Esophagus muscularis mucosa (tissue), 4 donors: Measurements from ENCODE around the gene THADA. TPM values are rescaled to one million over a fixed set of nuclear protein-coding genes. Genes with fewer than 3 reads are reported as not detected.

Experiments used
- DNase-seq: peaks from one replicate; pipeline ENCODE4 v3.0.0-alpha.2; 2017; ENCODE audit errors: extremely low spot score
- H3K27ac ChIP-seq, 4 donors: fragments of 200-600 bp; sonication (generic); replicated peaks in 1 of 4; 1 replicate in 3 of 4; 2 replicates in 1 of 4; pipeline ENCODE4 v1.5.1; 2016 to 2019; ENCODE audit warnings: mild to moderate bottlenecking in 1 of 4
- H3K27me3 ChIP-seq, 4 donors: fragments of 200-600 bp; sonication (generic); one replicate each; pipeline versions ENCODE4 v1.5.1 to v1.6.0; 2016 to 2019
- H3K36me3 ChIP-seq, 4 donors: fragments of 200-600 bp; sonication (generic); one replicate each; pipeline ENCODE4 v1.5.1; 2016 to 2019
- H3K4me1 ChIP-seq, 4 donors: fragments of 200-600 bp; sonication (generic); one replicate each; pipeline ENCODE4 v1.5.1; 2016 to 2019
- H3K4me3 ChIP-seq, 4 donors: fragments of 200-600 bp; sonication (generic); 1 replicate in 2 of 4; 2 replicates in 2 of 4; pipeline ENCODE4 v1.5.1; 2016 to 2019; ENCODE audit warnings: mild to moderate bottlenecking in 4 of 4, moderate library complexity in 1 of 4
- H3K9me3 ChIP-seq, 4 donors: fragments of 200-600 bp; sonication (generic); 1 replicate in 3 of 4; 2 replicates in 1 of 4; pipeline ENCODE4 v1.5.1; 2016 to 2019
- EP300 ChIP-seq: sonication (generic); formaldehyde crosslinking; IDR thresholded peaks from one replicate; pipeline ENCODE4 v1.6.1; 2017; ENCODE audit warnings: antibody characterized with exemption
- POLR2A ChIP-seq: fragments of 450-650 bp; IDR thresholded peaks from one replicate; pipeline ENCODE4 v1.6.1; 2017; ENCODE audit warnings: antibody characterized with exemption, moderate library complexity, mild to moderate bottlenecking, low read depth
- POLR2AphosphoS5 ChIP-seq, 2 donors: sonication (generic); formaldehyde crosslinking; IDR thresholded peaks; one replicate each; pipeline ENCODE4 v1.6.1; 2017; ENCODE audit warnings: antibody characterized with exemption in 2 of 2
- WGBS: methylation state at CpG from one replicate; pipeline ENCODE4 v1.1.5; 2018; 5-methylcytosine and 5-hydroxymethylcytosine counted together
- intact Hi-C: fragments of 100-400 bp; cut with DNase I; formaldehyde crosslinking; loops from one replicate; pipeline ENCODE4 v1.15.1; 2023
- total RNA-seq, 4 donors: library from RNA; depleted of rRNA; stranded (reverse); fragments of >200 nt; gene quantifications; one replicate each; pipeline versions ENCODE4 v1.1.0 to v1.2.1, GENCODE V29; 2016
- TF ChIP-seq, protein P1 (sequence below), 3 experiments: fragments of 200-600 bp in 2 of 3; fragments of 450-650 bp in 1 of 3; sonication (generic) in 2 of 3; IDR thresholded peaks; one replicate each; pipeline ENCODE4 v1.5.1; 2017 to 2019; ENCODE audit warnings: antibody characterized with exemption in 3 of 3, mild to moderate bottlenecking in 2 of 3, moderate library complexity in 1 of 3

The THADA gene
- total RNA-seq, 4 donors from 2014 or later: 17.2 to 28.7 (median 21.3) TPM

DNA sequence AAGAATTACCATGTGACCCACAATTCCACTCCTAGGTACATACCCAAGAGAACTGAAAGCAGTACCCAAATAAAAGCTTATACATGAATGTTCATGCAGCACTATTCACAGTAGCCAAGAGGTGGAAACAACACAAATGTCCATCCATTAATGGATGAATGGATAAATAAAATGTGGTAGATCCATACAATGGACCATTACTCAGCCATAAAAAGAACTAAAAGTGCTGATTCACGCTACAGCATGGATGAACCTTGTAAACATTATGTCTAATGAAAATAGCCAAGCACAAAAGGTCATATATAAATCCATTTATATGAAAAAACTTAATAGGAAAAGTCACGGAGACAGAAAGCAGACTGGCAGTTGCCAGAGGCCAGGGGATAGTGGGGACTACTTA lies 345.8 kb downstream of the THADA start:
- DNase-seq: no peak
- Histone ChIP-seq H3K4me3 (no peak overlapping the region), H3K27me3 (no peaks in the 10 kb centered on the region), H3K9me3 (no peaks in the 10 kb centered on the region), H3K4me1 (peaks cover 10 to 25% (median 21%) of the 10 kb centered on the region in 4 donors), H3K27ac (peak overlapping the region; percentile 84 to 90 (median 87)), H3K36me3 (no peaks in the 10 kb centered on the region)
- intact Hi-C loops: no loop called here
- TF ChIP-seq, protein P1, sequence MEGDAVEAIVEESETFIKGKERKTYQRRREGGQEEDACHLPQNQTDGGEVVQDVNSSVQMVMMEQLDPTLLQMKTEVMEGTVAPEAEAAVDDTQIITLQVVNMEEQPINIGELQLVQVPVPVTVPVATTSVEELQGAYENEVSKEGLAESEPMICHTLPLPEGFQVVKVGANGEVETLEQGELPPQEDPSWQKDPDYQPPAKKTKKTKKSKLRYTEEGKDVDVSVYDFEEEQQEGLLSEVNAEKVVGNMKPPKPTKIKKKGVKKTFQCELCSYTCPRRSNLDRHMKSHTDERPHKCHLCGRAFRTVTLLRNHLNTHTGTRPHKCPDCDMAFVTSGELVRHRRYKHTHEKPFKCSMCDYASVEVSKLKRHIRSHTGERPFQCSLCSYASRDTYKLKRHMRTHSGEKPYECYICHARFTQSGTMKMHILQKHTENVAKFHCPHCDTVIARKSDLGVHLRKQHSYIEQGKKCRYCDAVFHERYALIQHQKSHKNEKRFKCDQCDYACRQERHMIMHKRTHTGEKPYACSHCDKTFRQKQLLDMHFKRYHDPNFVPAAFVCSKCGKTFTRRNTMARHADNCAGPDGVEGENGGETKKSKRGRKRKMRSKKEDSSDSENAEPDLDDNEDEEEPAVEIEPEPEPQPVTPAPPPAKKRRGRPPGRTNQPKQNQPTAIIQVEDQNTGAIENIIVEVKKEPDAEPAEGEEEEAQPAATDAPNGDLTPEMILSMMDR (IDR thresholded peaks at IDR 0.05): no peak
- TF ChIP-seq EP300: no peak
- TF ChIP-seq POLR2AphosphoS5 (IDR thresholded peaks at IDR 0.05): no peak
- no peak for TF ChIP-seq POLR2A
- whole genome bisulfite sequencing: 96% methylated on average over 2 of the region's 2 CpGs

DNA sequence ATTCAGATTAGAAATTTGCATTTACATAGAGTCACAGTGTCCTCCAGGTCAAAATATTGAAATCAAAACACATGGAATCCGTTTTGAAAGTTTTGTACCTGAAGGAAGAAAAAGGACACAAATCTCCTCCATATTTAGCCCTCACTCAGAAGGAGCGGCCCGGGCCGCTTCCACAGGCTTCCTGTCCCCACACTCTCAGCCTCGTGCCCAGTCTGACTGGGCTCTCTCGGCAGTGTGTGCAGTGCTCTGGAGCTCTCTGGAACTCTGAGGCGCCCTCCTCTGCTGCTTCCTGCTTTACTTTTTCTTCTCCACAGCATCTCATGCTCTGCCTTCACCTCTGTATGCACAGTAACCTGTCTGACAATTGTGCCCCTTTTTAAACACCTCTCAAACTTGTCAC lies 347.2 kb downstream of the THADA start:
- no peaks in the 10 kb centered on the region for H3K9me3 ChIP-seq
- H3K4me1 ChIP-seq: peaks cover 10 to 31% (median 21%) of the 10 kb centered on the region in 4 donors
- DNase-seq: no peak
- intact Hi-C loops: no loop called here
- H3K4me3 ChIP-seq: no peak overlapping the region
- H3K27me3 ChIP-seq: no peaks in the 10 kb centered on the region
- TF ChIP-seq, protein P1 (IDR thresholded peaks at IDR 0.05): no peak
- TF ChIP-seq EP300: no peak
- WGBS: 95% methylated on average over 7 of the region's 7 CpGs
- H3K36me3 ChIP-seq: no peaks in the 10 kb centered on the region
- H3K27ac ChIP-seq: no peak overlapping the region

DNA sequence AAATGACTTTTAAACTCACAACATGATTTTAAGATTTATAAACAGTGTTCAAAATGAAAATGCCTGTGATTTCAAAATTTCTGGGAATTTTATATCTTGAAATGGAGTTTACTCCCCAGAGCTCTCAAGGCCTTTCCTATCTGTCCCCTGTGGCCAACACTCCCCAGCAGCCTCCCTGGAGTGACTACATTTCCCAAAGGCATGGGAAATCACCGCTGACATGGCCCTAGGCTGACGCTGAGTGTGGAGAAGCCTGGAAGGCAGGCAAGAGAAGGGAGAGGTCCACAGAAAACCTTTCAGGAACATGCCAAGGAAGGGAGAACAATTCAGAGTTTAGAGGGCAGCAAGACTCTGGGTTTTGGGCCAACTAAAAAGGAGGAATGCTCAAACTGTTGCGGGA lies 349.2 kb downstream of the THADA start:
- intact Hi-C loops: no loop called here
- Histone ChIP-seq H3K4me3 (no peak overlapping the region), H3K36me3 (no peaks in the 10 kb centered on the region), H3K27ac (no peak overlapping the region), H3K4me1 (peaks cover 9 to 26% (median 17%) of the 10 kb centered on the region in 4 donors), H3K27me3 (no peaks in the 10 kb centered on the region), H3K9me3 (no peaks in the 10 kb centered on the region)
- 87% methylated on average over 3 of the region's 3 CpGs for WGBS
- TF ChIP-seq POLR2A: no peak
- no peak for TF ChIP-seq EP300
- TF ChIP-seq, protein P1 (IDR thresholded peaks at IDR 0.05): no peak
- no peak for TF ChIP-seq POLR2AphosphoS5 (IDR thresholded peaks at IDR 0.05)
- DNase-seq: no peak

DNA sequence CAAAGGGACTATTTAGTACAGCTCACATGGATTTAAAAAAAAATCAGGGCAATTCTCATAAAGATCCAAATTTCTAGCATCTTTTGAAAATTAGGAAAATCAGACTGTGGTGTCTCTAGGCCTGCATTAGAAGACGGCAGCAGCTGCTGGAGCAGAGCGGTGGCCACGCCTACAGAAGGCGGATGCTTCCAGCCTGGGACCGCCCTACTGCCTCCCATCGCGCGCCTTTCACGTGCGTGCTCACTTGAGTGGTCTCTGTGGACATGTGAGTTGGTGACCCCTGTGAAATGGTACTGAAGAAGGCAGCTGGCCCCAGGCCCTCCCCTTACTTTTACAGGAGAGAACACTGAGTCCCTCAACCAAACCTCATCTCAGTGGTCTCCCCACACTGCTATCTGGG lies 354.3 kb downstream of the THADA start:
- Histone ChIP-seq H3K9me3 (no peaks in the 10 kb centered on the region), H3K27ac (no peak overlapping the region), H3K4me3 (no peak overlapping the region), H3K27me3 (no peaks in the 10 kb centered on the region), H3K4me1 (peaks cover 3 to 21% (median 12%) of the 10 kb centered on the region in 4 donors), H3K36me3 (no peaks in the 10 kb centered on the region)
- TF ChIP-seq EP300: no peak
- TF ChIP-seq POLR2A: no peak
- TF ChIP-seq POLR2AphosphoS5 (IDR thresholded peaks at IDR 0.05): no peak
- TF ChIP-seq, protein P1 (IDR thresholded peaks at IDR 0.05): no peak
- no peak for DNase-seq
- intact Hi-C loops: no loop called here
- 88% methylated on average over 8 of the region's 10 CpGs for WGBS

DNA sequence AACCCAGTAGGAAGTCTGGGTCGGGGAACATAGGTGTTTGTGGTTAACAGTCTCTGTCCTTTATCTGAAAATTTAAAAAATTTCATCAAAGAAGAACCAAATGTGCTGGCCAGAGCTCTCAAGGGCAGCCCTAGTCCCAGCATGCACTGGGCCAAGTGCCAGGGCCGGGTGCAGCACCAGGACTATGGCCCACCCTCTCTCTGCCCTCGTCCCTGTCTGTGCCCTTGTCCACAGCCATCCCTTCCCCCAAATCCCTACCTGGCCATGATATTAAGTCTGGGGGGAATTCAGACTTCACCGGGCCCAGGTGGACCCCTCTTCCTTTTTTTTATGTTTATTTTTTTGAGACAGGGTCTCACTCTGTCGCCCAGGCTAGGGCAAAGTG lies 355.1 kb downstream of the THADA start:
- intact Hi-C loops: no loop called here
- DNase-seq: no peak
- no peak for TF ChIP-seq POLR2A
- TF ChIP-seq EP300: no peak
- TF ChIP-seq POLR2AphosphoS5 (IDR thresholded peaks at IDR 0.05): no peak
- TF ChIP-seq, protein P1 (IDR thresholded peaks at IDR 0.05): no peak
- no peaks in the 10 kb centered on the region for H3K36me3 ChIP-seq
- H3K4me1 ChIP-seq: peaks cover 3 to 21% (median 14%) of the 10 kb centered on the region in 4 donors
- no peaks in the 10 kb centered on the region for H3K9me3 ChIP-seq
- no peaks in the 10 kb centered on the region for H3K27me3 ChIP-seq
- no peak overlapping the region for H3K4me3 ChIP-seq
- peak overlapping the region in 3 of 4 donors; percentile 50 to 60 (median 52) for H3K27ac ChIP-seq
- 78% methylated on average over 5 of the region's 5 CpGs for WGBS
